Peyer's patch (tissue), 4 donors: ENCODE results near the gene PUS1.

Experiments used
- POLR2A ChIP-seq, 2 donors: fragments of 450-650 bp; IDR thresholded peaks; one replicate each; pipeline ENCODE4 v1.5.1; 2017; ENCODE audit warnings: antibody characterized with exemption in 2 of 2, mild to moderate bottlenecking in 2 of 2, moderate library complexity in 2 of 2
- TF ChIP-seq, protein P1 (sequence below), 6 experiments: fragments of 450-650 bp in 4 of 6; fragments of 200-600 bp in 2 of 6; sonication (generic) in 1 of 6; IDR thresholded peaks; one replicate each; pipeline ENCODE4 v1.5.1; 2017 to 2019; ENCODE audit warnings: antibody characterized with exemption in 6 of 6, mild to moderate bottlenecking in 3 of 6, moderate library complexity in 1 of 6

DNA sequence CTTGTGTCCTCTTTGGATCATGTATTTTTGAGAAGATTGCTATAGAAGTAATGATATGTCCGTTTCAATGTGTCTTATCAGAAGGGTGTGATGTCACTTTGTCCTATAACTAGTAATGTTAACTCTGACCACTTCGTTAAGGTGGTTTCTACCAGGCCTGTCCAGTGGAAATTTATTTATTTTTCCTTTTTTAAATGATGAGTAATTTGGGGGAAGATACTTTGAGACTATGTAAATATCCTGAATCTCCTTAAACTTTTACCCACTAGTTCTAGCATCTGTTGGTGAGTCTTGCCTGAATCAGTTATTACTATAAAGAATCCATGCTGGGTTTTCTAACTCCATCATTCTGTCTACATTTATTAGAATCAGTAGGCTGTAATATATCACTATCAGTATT, 36.0 kb downstream of the PUS1 start:
- TF ChIP-seq, protein P1, sequence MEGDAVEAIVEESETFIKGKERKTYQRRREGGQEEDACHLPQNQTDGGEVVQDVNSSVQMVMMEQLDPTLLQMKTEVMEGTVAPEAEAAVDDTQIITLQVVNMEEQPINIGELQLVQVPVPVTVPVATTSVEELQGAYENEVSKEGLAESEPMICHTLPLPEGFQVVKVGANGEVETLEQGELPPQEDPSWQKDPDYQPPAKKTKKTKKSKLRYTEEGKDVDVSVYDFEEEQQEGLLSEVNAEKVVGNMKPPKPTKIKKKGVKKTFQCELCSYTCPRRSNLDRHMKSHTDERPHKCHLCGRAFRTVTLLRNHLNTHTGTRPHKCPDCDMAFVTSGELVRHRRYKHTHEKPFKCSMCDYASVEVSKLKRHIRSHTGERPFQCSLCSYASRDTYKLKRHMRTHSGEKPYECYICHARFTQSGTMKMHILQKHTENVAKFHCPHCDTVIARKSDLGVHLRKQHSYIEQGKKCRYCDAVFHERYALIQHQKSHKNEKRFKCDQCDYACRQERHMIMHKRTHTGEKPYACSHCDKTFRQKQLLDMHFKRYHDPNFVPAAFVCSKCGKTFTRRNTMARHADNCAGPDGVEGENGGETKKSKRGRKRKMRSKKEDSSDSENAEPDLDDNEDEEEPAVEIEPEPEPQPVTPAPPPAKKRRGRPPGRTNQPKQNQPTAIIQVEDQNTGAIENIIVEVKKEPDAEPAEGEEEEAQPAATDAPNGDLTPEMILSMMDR (IDR thresholded peaks at IDR 0.05): no peak
- TF ChIP-seq POLR2A (IDR thresholded peaks at IDR 0.05): no peak
